Loucy (cell line): ENCODE data around the gene ALKBH6.

Source experiments
- CTCF ChIP-seq: fragments of 200-600 bp; sonication (generic); conservative IDR thresholded peaks from 2 replicates; pipeline ENCODE4 v1.5.1; 2014; ENCODE audit warnings: mild to moderate bottlenecking, antibody characterized with exemption, low read length
- EZH2phosphoT487 ChIP-seq: fragments of 200-600 bp; IDR thresholded peaks from 2 replicates; pipeline ENCODE4 v1.6.1; 2018; ENCODE audit warnings: antibody characterized with exemption, mild to moderate bottlenecking, moderate library complexity, borderline replicate concordance

- TF ChIP-seq CTCF = no peak
- TF ChIP-seq EZH2phosphoT487 = no peak
These were observed 26.5 kb downstream of the ALKBH6 start for GRCh38 chr19:35987571-35987896.
